GM21737 (cell line): ENCODE data around the gene ZNF385D.
"Not testable (repeated sequence)": the region's sequence is repeated elsewhere in the genome, so short reads cannot be mapped to it uniquely, and the experiment has no call there.

ENCODE experiments used
- ATAC-seq: cut with Tn5 transposase; IDR thresholded peaks from one replicate; pipeline ENCODE4 v1.9.1; 2021; ENCODE audit warnings: mild to moderate bottlenecking, moderate library complexity; ENCODE audit not compliant: unreplicated experiment

ZNF385D gene

GRCh38 chr3:21524133-21524532 is 226.9 kb downstream of the ZNF385D start:
- no peak for ATAC-seq

- ATAC-seq, result no peak
Measured at GRCh38 chr3:21520106-21520963, 230.7 kb downstream of the ZNF385D start.

- ATAC-seq, result no peak
Measured at GRCh38 chr3:21517184-21517583, 233.8 kb downstream of the ZNF385D start.

GRCh38 chr3:21515417-21515816 is 235.6 kb downstream of the ZNF385D start:
- ATAC-seq, result no peak

- ATAC-seq, result no peak
Measured at GRCh38 chr3:21509731-21510470, 241.1 kb downstream of the ZNF385D start.

- ATAC-seq, result no peak
Measured at GRCh38 chr3:21508246-21508645, 242.8 kb downstream of the ZNF385D start.

- ATAC-seq, result no peak
Measured at GRCh38 chr3:21505711-21506460, 245.1 kb downstream of the ZNF385D start.

- no peak for ATAC-seq
Measured at GRCh38 chr3:21502656-21503055, 248.4 kb downstream of the ZNF385D start.

- ATAC-seq, result no peak
Measured at GRCh38 chr3:21500834-21501233, 250.2 kb downstream of the ZNF385D start.

GRCh38 chr3:21490671-21491070 is 260.3 kb downstream of the ZNF385D start:
- not testable (repeated sequence) for ATAC-seq

- ATAC-seq, result no peak
Measured at GRCh38 chr3:21487520-21487919, 263.5 kb downstream of the ZNF385D start.

- ATAC-seq, result not testable (repeated sequence)
Measured at GRCh38 chr3:21486024-21486935, 264.7 kb downstream of the ZNF385D start.

- no peak for ATAC-seq
Measured at GRCh38 chr3:21484828-21485144, 266.2 kb downstream of the ZNF385D start.

GRCh38 chr3:21484057-21484827 is 266.8 kb downstream of the ZNF385D start:
- no peak for ATAC-seq

GRCh38 chr3:21481991-21482390 is 269.0 kb downstream of the ZNF385D start:
- no peak for ATAC-seq

GRCh38 chr3:21477541-21478288 is 273.3 kb downstream of the ZNF385D start:
- no peak for ATAC-seq

- ATAC-seq, result no peak
Measured at GRCh38 chr3:21466476-21466875, 284.5 kb downstream of the ZNF385D start.

- ATAC-seq, result no peak
Measured at GRCh38 chr3:21464746-21465145, 286.3 kb downstream of the ZNF385D start.

- no peak for ATAC-seq
Measured at GRCh38 chr3:21463319-21463718, 287.7 kb downstream of the ZNF385D start.
